Panc1 (cell line): ENCODE measurements around the gene MYO1E.

ENCODE experiments used
- CTCF ChIP-seq: fragments of 450-650 bp; IDR thresholded peaks from 2 replicates; pipeline ENCODE4 v1.5.1; 2017; ENCODE audit warnings: mild to moderate bottlenecking
- POLR2AphosphoS5 ChIP-seq: IDR thresholded peaks from 2 replicates; pipeline ENCODE4 v1.6.1; 2012; ENCODE audit warnings: mild to moderate bottlenecking, low read depth, low read length, moderate library complexity
- TCF7L2 ChIP-seq: IDR thresholded peaks from 2 replicates; pipeline ENCODE4 v1.6.1; 2011; ENCODE audit warnings: mild to moderate bottlenecking, low read depth, low read length, inconsistent platforms

GRCh38 chr15:59223736-59224135, 148.9 kb downstream of the MYO1E start:
- TF ChIP-seq POLR2AphosphoS5 (no peak), CTCF (no peak), TCF7L2 (no peak)
